WTC11 (cell line): ENCODE data around the gene MCM3AP. TPM values are rescaled to one million over a fixed set of nuclear protein-coding genes. Genes with fewer than 3 reads are reported as not detected.

Experiments
- ATAC-seq: fragments of 200-7000 bp; cut with Tn5 transposase; 2 replicates; pipeline ENCODE4 v1.10.0; 2021; ENCODE audit warnings: mild to moderate bottlenecking, moderate library complexity
- CTCF ChIA-PET: fragments of 300-600 bp; sonication (Branson Sonifier 250); formaldehyde crosslinking; loops from one replicate; lab custom pipeline; 2021; ENCODE audit warnings: antibody characterized with exemption; lab: Charles Lee
- POLR2A ChIA-PET: fragments of 350-600 bp; sonication (Branson Sonifier 250); formaldehyde crosslinking; loops from one replicate; lab custom pipeline; 2021; ENCODE audit warnings: antibody characterized with exemption; lab: Charles Lee
- DNase-seq: peaks from one replicate; pipeline ENCODE4 v3.0.0; 2021; ENCODE audit warnings: low spot score
- H3K27ac Mint-ChIP-seq: 2 replicates; pipeline ENCODE4 v1.8.0; 2021; ENCODE audit warnings: mixed read lengths
- H3K27me3 Mint-ChIP-seq: 2 replicates; pipeline ENCODE4 v1.8.0; 2021; ENCODE audit warnings: low read depth, mild to moderate bottlenecking, moderate library complexity, mixed read lengths
- H3K36me3 Mint-ChIP-seq: 2 replicates; pipeline ENCODE4 v1.8.0; 2021; ENCODE audit warnings: mixed read lengths
- H3K4me1 Mint-ChIP-seq: 2 replicates; pipeline ENCODE4 v1.8.0; 2022; ENCODE audit warnings: mixed read lengths
- H3K4me3 Mint-ChIP-seq: 2 replicates; pipeline ENCODE4 v1.8.0; 2021; ENCODE audit warnings: mild to moderate bottlenecking, moderate library complexity, mixed read lengths
- H3K9me3 Mint-ChIP-seq: 2 replicates; pipeline ENCODE4 v1.8.0; 2021; ENCODE audit warnings: mixed read lengths
- AFF4 ChIP-seq: sonication (generic); formaldehyde crosslinking; IDR thresholded peaks from 2 replicates; pipeline ENCODE4 v1.8.1; 2023; ENCODE audit warnings: mild to moderate bottlenecking, missing genetic modification reagents, borderline replicate concordance
- CBFB ChIP-seq: sonication (generic); formaldehyde crosslinking; IDR thresholded peaks from 2 replicates; pipeline ENCODE4 v1.8.1; 2022; ENCODE audit warnings: mild to moderate bottlenecking, low read depth, missing genetic modification reagents
- FOXP1 ChIP-seq: sonication (generic); formaldehyde crosslinking; IDR thresholded peaks from 2 replicates; pipeline ENCODE4 v1.8.0; 2022; ENCODE audit warnings: missing genetic modification reagents, mild to moderate bottlenecking, moderate library complexity, borderline replicate concordance
- GABPB1 ChIP-seq: sonication (generic); formaldehyde crosslinking; IDR thresholded peaks from 2 replicates; pipeline ENCODE4 v1.8.1; 2023; ENCODE audit warnings: mild to moderate bottlenecking, missing genetic modification reagents
- GRHL2 ChIP-seq: fragments of 250-450 bp; sonication (Bioruptor Pico); IDR thresholded peaks from 2 replicates; pipeline ENCODE4 v1.8.0; 2022; ENCODE audit warnings: mild to moderate bottlenecking, moderate library complexity; ENCODE audit not compliant: insufficient replicate concordance, severe bottlenecking
- JAZF1 ChIP-seq: fragments of 250-450 bp; sonication (Bioruptor Pico); IDR thresholded peaks from 2 replicates; pipeline ENCODE4 v1.9.0; 2021; ENCODE audit warnings: moderate library complexity, mild to moderate bottlenecking, inconsistent platforms
- JUN ChIP-seq: sonication (generic); formaldehyde crosslinking; IDR thresholded peaks from 2 replicates; pipeline ENCODE4 v1.8.0; 2023; ENCODE audit warnings: mild to moderate bottlenecking, missing genetic modification reagents
- MYBL2 ChIP-seq: sonication (generic); formaldehyde crosslinking; IDR thresholded peaks from 2 replicates; pipeline ENCODE4 v1.8.1; 2023; ENCODE audit warnings: mild to moderate bottlenecking, moderate library complexity, missing genetic modification reagents
- NR1H2 ChIP-seq: sonication (generic); formaldehyde crosslinking; IDR thresholded peaks from 2 replicates; pipeline ENCODE4 v1.9.0; 2021; ENCODE audit warnings: mild to moderate bottlenecking, moderate library complexity, missing genetic modification reagents
- NR3C1 ChIP-seq: sonication (generic); formaldehyde crosslinking; conservative IDR thresholded peaks from 2 replicates; pipeline ENCODE4 v1.8.1; 2023; ENCODE audit warnings: low read depth, mild to moderate bottlenecking, missing genetic modification reagents
- STAT6 ChIP-seq: sonication (generic); formaldehyde crosslinking; conservative IDR thresholded peaks from 2 replicates; pipeline ENCODE4 v1.8.1; 2023; ENCODE audit warnings: mild to moderate bottlenecking, low read depth, missing genetic modification reagents, moderate library complexity
- TEAD1 ChIP-seq: sonication (generic); formaldehyde crosslinking; IDR thresholded peaks from 2 replicates; pipeline ENCODE4 v1.8.0; 2022; ENCODE audit warnings: mild to moderate bottlenecking, missing genetic modification reagents
- TP53 ChIP-seq: sonication (generic); formaldehyde crosslinking; IDR thresholded peaks from 2 replicates; pipeline ENCODE4 v1.8.1; 2023; ENCODE audit warnings: mild to moderate bottlenecking, missing genetic modification reagents
- ZBTB21 ChIP-seq: sonication (generic); formaldehyde crosslinking; IDR thresholded peaks from 2 replicates; pipeline ENCODE4 v1.8.1; 2023; ENCODE audit warnings: mild to moderate bottlenecking, missing genetic modification reagents, borderline replicate concordance
- ZMAT4 ChIP-seq: fragments of 250-450 bp; sonication (Bioruptor Pico); IDR thresholded peaks from 2 replicates; pipeline ENCODE4 v1.9.0; 2021; ENCODE audit warnings: mild to moderate bottlenecking
- ZNF121 ChIP-seq: sonication (generic); formaldehyde crosslinking; IDR thresholded peaks from 2 replicates; pipeline ENCODE4 v1.8.0; 2023; ENCODE audit warnings: missing genetic modification reagents
- ZNF138 ChIP-seq: sonication (generic); formaldehyde crosslinking; conservative IDR thresholded peaks from 2 replicates; pipeline ENCODE4 v1.8.1; 2022; ENCODE audit warnings: mild to moderate bottlenecking, moderate library complexity, missing genetic modification reagents
- ZNF232 ChIP-seq: sonication (generic); formaldehyde crosslinking; IDR thresholded peaks from 2 replicates; pipeline ENCODE4 v1.8.0; 2022; ENCODE audit warnings: mild to moderate bottlenecking, missing genetic modification reagents
- ZNF263 ChIP-seq: sonication (generic); formaldehyde crosslinking; IDR thresholded peaks from 2 replicates; pipeline ENCODE4 v1.8.1; 2022; ENCODE audit warnings: low read depth, mild to moderate bottlenecking, moderate library complexity, missing genetic modification reagents
- ZNF317 ChIP-seq: sonication (generic); formaldehyde crosslinking; IDR thresholded peaks from 2 replicates; pipeline ENCODE4 v1.8.1; 2023; ENCODE audit warnings: low read depth, mild to moderate bottlenecking, moderate library complexity, missing genetic modification reagents, borderline replicate concordance
- total RNA-seq: library from RNA; stranded (reverse); gene quantifications from 3 replicates; pipeline ENCODE4 v1.2.3, GENCODE V29; 2021
- TF ChIP-seq, protein P1 (sequence below): sonication (generic); formaldehyde crosslinking; IDR thresholded peaks from 2 replicates; pipeline ENCODE4 v1.8.1; 2022; ENCODE audit warnings: mild to moderate bottlenecking, missing genetic modification reagents, moderate library complexity, borderline replicate concordance
- TF ChIP-seq, protein P2 (sequence below): sonication (generic); formaldehyde crosslinking; IDR thresholded peaks from 2 replicates; pipeline ENCODE4 v1.8.1; 2023; ENCODE audit warnings: mild to moderate bottlenecking, missing genetic modification reagents, moderate library complexity
- TF ChIP-seq, protein P3 (sequence below): fragments of 250-450 bp; sonication (Bioruptor Pico); IDR thresholded peaks from 2 replicates; pipeline ENCODE4 v1.9.0; 2021; ENCODE audit warnings: mild to moderate bottlenecking

The MCM3AP gene
- total RNA-seq, 1 experiment from 2014 or later = 167 TPM

GRCh38 chr21:46273341-46273740 lies 12.1 kb downstream of the MCM3AP start:
- no peak for DNase-seq
- POLR2A ChIA-PET = no interaction called here
- CTCF ChIA-PET = no interaction called here
- H3K27me3 Mint-ChIP-seq = no peaks in the 10 kb centered on the region
- no peak overlapping the region for H3K4me3 Mint-ChIP-seq
- no peak for TF ChIP-seq STAT6 (CRISPR knock-in tag)
- no peak for TF ChIP-seq GRHL2 (CRISPR knock-in tag)
- no peak for TF ChIP-seq GABPB1
- TF ChIP-seq ZNF138 (CRISPR knock-in tag) = no peak
- TF ChIP-seq, protein P1, sequence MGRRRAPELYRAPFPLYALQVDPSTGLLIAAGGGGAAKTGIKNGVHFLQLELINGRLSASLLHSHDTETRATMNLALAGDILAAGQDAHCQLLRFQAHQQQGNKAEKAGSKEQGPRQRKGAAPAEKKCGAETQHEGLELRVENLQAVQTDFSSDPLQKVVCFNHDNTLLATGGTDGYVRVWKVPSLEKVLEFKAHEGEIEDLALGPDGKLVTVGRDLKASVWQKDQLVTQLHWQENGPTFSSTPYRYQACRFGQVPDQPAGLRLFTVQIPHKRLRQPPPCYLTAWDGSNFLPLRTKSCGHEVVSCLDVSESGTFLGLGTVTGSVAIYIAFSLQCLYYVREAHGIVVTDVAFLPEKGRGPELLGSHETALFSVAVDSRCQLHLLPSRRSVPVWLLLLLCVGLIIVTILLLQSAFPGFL (CRISPR knock-in tag) = no peak
- no peak for TF ChIP-seq MYBL2 (CRISPR knock-in tag)
- TF ChIP-seq JUN (CRISPR knock-in tag) = no peak
- no peak for TF ChIP-seq ZMAT4
- TF ChIP-seq ZNF263 (CRISPR knock-in tag) = no peak
- TF ChIP-seq ZBTB21 = no peak
- no peak for TF ChIP-seq JAZF1 (CRISPR knock-in tag)
- no peak for TF ChIP-seq TP53 (CRISPR knock-in tag)
- no peak for TF ChIP-seq FOXP1 (CRISPR knock-in tag)
- H3K9me3 Mint-ChIP-seq = no peaks in the 10 kb centered on the region
- H3K4me1 Mint-ChIP-seq = no peaks in the 10 kb centered on the region
- no peak overlapping the region for H3K27ac Mint-ChIP-seq
- H3K36me3 Mint-ChIP-seq = peaks cover 70% of the 10 kb centered on the region
- ATAC-seq = no peak

GRCh38 chr21:46269466-46269865 lies 15.9 kb downstream of the MCM3AP start:
- Mint-ChIP-seq H3K4me3 (no peak overlapping the region), H3K27me3 (no peaks in the 10 kb centered on the region), H3K36me3 (peaks cover 69% of the 10 kb centered on the region), H3K27ac (no peak overlapping the region), H3K4me1 (no peaks in the 10 kb centered on the region), H3K9me3 (no peaks in the 10 kb centered on the region)
- DNase-seq (no peak), ATAC-seq (no peak)
- POLR2A ChIA-PET = no interaction called here
- CTCF ChIA-PET = no interaction called here
- TF ChIP-seq NR1H2 (CRISPR knock-in tag) (no peak), NR3C1 (CRISPR knock-in tag) (no peak), CBFB (no peak), JAZF1 (CRISPR knock-in tag) (no peak)
- TF ChIP-seq, protein P2, sequence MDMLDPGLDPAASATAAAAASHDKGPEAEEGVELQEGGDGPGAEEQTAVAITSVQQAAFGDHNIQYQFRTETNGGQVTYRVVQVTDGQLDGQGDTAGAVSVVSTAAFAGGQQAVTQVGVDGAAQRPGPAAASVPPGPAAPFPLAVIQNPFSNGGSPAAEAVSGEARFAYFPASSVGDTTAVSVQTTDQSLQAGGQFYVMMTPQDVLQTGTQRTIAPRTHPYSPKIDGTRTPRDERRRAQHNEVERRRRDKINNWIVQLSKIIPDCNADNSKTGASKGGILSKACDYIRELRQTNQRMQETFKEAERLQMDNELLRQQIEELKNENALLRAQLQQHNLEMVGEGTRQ (CRISPR knock-in tag) = no peak

DNA sequence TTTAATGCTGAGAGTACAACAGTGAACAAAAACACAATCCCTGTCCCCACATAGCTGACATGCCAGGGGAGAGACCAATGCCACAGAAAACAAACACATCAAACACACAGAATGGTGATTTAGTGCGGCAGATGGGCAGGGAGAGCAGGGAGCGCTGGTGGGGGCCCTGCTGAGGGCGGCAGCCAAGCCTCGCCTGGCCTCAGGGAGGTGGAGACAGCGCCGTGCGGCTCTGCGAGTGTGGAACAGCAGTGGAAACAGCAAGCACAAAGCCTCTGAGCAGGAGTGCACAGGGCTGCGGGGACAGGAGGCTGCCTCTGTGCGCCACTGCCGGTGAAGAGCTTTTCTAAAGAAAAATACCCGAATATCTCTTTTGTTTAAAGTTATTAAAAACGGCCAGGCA lies 17.0 kb downstream of the MCM3AP start:
- H3K9me3 Mint-ChIP-seq = no peaks in the 10 kb centered on the region
- H3K4me3 Mint-ChIP-seq = no peak overlapping the region
- CTCF ChIA-PET = no interaction called here
- no peaks in the 10 kb centered on the region for H3K4me1 Mint-ChIP-seq
- POLR2A ChIA-PET = no interaction called here
- DNase-seq (no peak), ATAC-seq (no peak)
- H3K36me3 Mint-ChIP-seq = peaks cover 63% of the 10 kb centered on the region
- no peaks in the 10 kb centered on the region for H3K27me3 Mint-ChIP-seq
- H3K27ac Mint-ChIP-seq = no peak overlapping the region
- TF ChIP-seq JUN (CRISPR knock-in tag) (no peak), TEAD1 (CRISPR knock-in tag) (no peak), ZNF232 (CRISPR knock-in tag) (no peak), ZNF121 (no peak), ZNF317 (no peak), AFF4 (CRISPR knock-in tag) (no peak)
- TF ChIP-seq, protein P3, sequence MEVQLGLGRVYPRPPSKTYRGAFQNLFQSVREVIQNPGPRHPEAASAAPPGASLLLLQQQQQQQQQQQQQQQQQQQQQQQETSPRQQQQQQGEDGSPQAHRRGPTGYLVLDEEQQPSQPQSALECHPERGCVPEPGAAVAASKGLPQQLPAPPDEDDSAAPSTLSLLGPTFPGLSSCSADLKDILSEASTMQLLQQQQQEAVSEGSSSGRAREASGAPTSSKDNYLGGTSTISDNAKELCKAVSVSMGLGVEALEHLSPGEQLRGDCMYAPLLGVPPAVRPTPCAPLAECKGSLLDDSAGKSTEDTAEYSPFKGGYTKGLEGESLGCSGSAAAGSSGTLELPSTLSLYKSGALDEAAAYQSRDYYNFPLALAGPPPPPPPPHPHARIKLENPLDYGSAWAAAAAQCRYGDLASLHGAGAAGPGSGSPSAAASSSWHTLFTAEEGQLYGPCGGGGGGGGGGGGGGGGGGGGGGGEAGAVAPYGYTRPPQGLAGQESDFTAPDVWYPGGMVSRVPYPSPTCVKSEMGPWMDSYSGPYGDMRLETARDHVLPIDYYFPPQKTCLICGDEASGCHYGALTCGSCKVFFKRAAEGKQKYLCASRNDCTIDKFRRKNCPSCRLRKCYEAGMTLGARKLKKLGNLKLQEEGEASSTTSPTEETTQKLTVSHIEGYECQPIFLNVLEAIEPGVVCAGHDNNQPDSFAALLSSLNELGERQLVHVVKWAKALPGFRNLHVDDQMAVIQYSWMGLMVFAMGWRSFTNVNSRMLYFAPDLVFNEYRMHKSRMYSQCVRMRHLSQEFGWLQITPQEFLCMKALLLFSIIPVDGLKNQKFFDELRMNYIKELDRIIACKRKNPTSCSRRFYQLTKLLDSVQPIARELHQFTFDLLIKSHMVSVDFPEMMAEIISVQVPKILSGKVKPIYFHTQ (CRISPR knock-in tag) = no peak
